Esophagus squamous epithelium (tissue), 5 donors: ENCODE data around the gene PTPRG. TPM values are rescaled to one million over a fixed set of nuclear protein-coding genes. Genes with fewer than 3 reads are reported as not detected.
A peak's percentile ranks its signal among the peaks of the same experiment; 100 is the strongest.

Source experiments
- DNase-seq: peaks from one replicate; lab custom pipeline; 2025; lab: John Stamatoyannopoulos, UW
- H3K27ac ChIP-seq, 4 donors: fragments of 200-600 bp; sonication (generic); one replicate each; pipeline ENCODE4 v1.5.1; 2016 to 2019; ENCODE audit warnings: mild to moderate bottlenecking in 1 of 4
- H3K27me3 ChIP-seq, 4 donors: fragments of 200-600 bp; sonication (generic); 1 replicate in 3 of 4; 2 replicates in 1 of 4; pipeline versions ENCODE4 v1.5.1 to v1.6.0; 2017 to 2021; ENCODE audit warnings: antibody characterized with exemption in 1 of 4
- H3K36me3 ChIP-seq, 3 donors: fragments of 200-600 bp; sonication (generic); one replicate each; pipeline ENCODE4 v1.5.1; 2016 to 2019
- H3K4me1 ChIP-seq, 3 donors: fragments of 200-600 bp; sonication (generic); one replicate each; pipeline ENCODE4 v1.5.1; 2017 to 2019
- H3K4me3 ChIP-seq, 4 donors: fragments of 200-600 bp; sonication (generic); 1 replicate in 3 of 4; 2 replicates in 1 of 4; pipeline ENCODE4 v1.5.1; 2016 to 2019; ENCODE audit warnings: mild to moderate bottlenecking in 2 of 4, moderate library complexity in 1 of 4
- H3K9me3 ChIP-seq, 3 donors: fragments of 200-600 bp; sonication (generic); one replicate each; pipeline ENCODE4 v1.5.1; 2016 to 2019
- CTCF ChIP-seq, 6 experiments: fragments of 450-650 bp in 4 of 6; fragments of 200-600 bp in 2 of 6; sonication (generic) in 2 of 6; IDR thresholded peaks; one replicate each; pipeline ENCODE4 v1.5.1; 2016 to 2019; ENCODE audit warnings: antibody characterized with exemption in 6 of 6, mild to moderate bottlenecking in 4 of 6, moderate library complexity in 4 of 6
- POLR2A ChIP-seq, 4 donors: fragments of 450-650 bp; IDR thresholded peaks; one replicate each; pipeline ENCODE4 v1.6.1; 2017; ENCODE audit warnings: antibody characterized with exemption in 4 of 4, mild to moderate bottlenecking in 4 of 4, moderate library complexity in 3 of 4
- WGBS, 2 donors: methylation state at CpG; one replicate each; pipeline ENCODE4 v1.1.5; 2018; 5-methylcytosine and 5-hydroxymethylcytosine counted together
- intact Hi-C: fragments of 100-400 bp; cut with DNase I; formaldehyde crosslinking; loops from one replicate; pipeline ENCODE4 v1.15.0; 2022
- total RNA-seq, 4 donors: library from RNA; depleted of rRNA; stranded (reverse); fragments of >200 nt; gene quantifications; one replicate each; pipeline ENCODE4 v1.1.0, GENCODE V29; 2016
- donor health status: DM: yes; HTN: yes; CAD: no.

The PTPRG gene
- total RNA-seq = 10 to 100 TPM in 3 of 4 donors, 1 to 10 TPM in 1; 3.7 to 42.2 (median 15.2) TPM

- DNase-seq = peak; percentile 4
- 0% methylated on average over 12 to 13 of the region's 74 CpGs for WGBS, 2 donors
- intact Hi-C loops = loop anchor here (10.0 kb wide), 2 partner anchors 293 to 623 kb away; no protein-coding TSS in a partner anchor
- TF ChIP-seq CTCF (IDR thresholded peaks at IDR 0.05) (no peak), POLR2A (IDR thresholded peaks at IDR 0.05) (peak in 2 of 4 donors; percentile 62 to 73)
- Histone ChIP-seq H3K36me3 (no peaks in the 10 kb centered on the region), H3K4me3 (peak within 1 kb of the TSS; percentile 68 to 81 (median 74)), H3K27ac (peak within 1 kb of the TSS; percentile 82 to 95 (median 94)), H3K4me1 (peaks cover 4 to 58% (median 12%) of the 10 kb centered on the region in 3 donors), H3K9me3 (no peaks in the 10 kb centered on the region), H3K27me3 (peaks cover 0 to 79% (median 0%) of the 10 kb centered on the region in 4 donors)
Observed at GRCh38 chr3:61561374-61562041, at the start of gene PTPRG. Gene PTPRG (plus strand): TSS chr3:61561571. CDS start chr3:61562288, 717 bp downstream.

GRCh38 chr3:61518590-61518989 is 42.8 kb upstream of the PTPRG start:
- intact Hi-C loops = no loop called here
- Histone ChIP-seq H3K27me3 (no peaks in the 10 kb centered on the region), H3K9me3 (no peaks in the 10 kb centered on the region), H3K36me3 (no peaks in the 10 kb centered on the region), H3K4me3 (no peak overlapping the region), H3K4me1 (no peaks in the 10 kb centered on the region), H3K27ac (no peak overlapping the region)
- no peak for DNase-seq
- no peak for TF ChIP-seq CTCF (IDR thresholded peaks at IDR 0.05)
- TF ChIP-seq POLR2A (IDR thresholded peaks at IDR 0.05) = no peak
- 68 to 80% methylated on average over 1 of the region's 1 CpG for WGBS, 2 donors

GRCh38 chr3:61520966-61521628 is 40.3 kb upstream of the PTPRG start:
- no peak for TF ChIP-seq CTCF (IDR thresholded peaks at IDR 0.05)
- Histone ChIP-seq H3K4me3 (no peak overlapping the region), H3K9me3 (no peaks in the 10 kb centered on the region), H3K27me3 (no peaks in the 10 kb centered on the region), H3K36me3 (no peaks in the 10 kb centered on the region), H3K4me1 (no peaks in the 10 kb centered on the region), H3K27ac (no peak overlapping the region)
- DNase-seq = no peak
- intact Hi-C loops = no loop called here
- 47 to 52% methylated on average over 2 of the region's 2 CpGs for WGBS, 2 donors

GRCh38 chr3:61522060-61522459 is 39.3 kb upstream of the PTPRG start:
- Histone ChIP-seq H3K9me3 (no peaks in the 10 kb centered on the region), H3K27ac (no peak overlapping the region), H3K36me3 (no peaks in the 10 kb centered on the region), H3K4me3 (no peak overlapping the region), H3K4me1 (no peaks in the 10 kb centered on the region), H3K27me3 (no peaks in the 10 kb centered on the region)
- WGBS, 2 donors = 58 to 61% methylated on average over 4 of the region's 4 CpGs
- DNase-seq = no peak
- TF ChIP-seq CTCF (IDR thresholded peaks at IDR 0.05) = no peak
- no peak for TF ChIP-seq POLR2A (IDR thresholded peaks at IDR 0.05)
- intact Hi-C loops = no loop called here

- H3K9me3 ChIP-seq = no peaks in the 10 kb centered on the region
- 77 to 81% methylated on average over 2 of the region's 2 CpGs for WGBS, 2 donors
- DNase-seq = no peak
- no peaks in the 10 kb centered on the region for H3K27me3 ChIP-seq
- intact Hi-C loops = no loop called here
- no peaks in the 10 kb centered on the region for H3K4me1 ChIP-seq
- H3K36me3 ChIP-seq = no peaks in the 10 kb centered on the region
- no peak overlapping the region for H3K27ac ChIP-seq
- no peak overlapping the region for H3K4me3 ChIP-seq
- TF ChIP-seq CTCF (IDR thresholded peaks at IDR 0.05) (no peak), POLR2A (IDR thresholded peaks at IDR 0.05) (no peak)
Observed at GRCh38 chr3:61522626-61523025, 38.7 kb upstream of the PTPRG start.
